ENCODE results near the gene CCDC127. TPM values are rescaled to one million over a fixed set of nuclear protein-coding genes. Genes with fewer than 3 reads are reported as not detected.
"Not testable (repeated sequence)": the region's sequence is repeated elsewhere in the genome, so short reads cannot be mapped to it uniquely, and the experiment has no call there.

CCDC127 gene
- total and polyA plus RNA-seq, 5 donors: 6.1 to 9.8 (median 8.1) TPM

- WGBS: 78% methylated on average over 37 of the region's 37 CpGs
- no peak for DNase-seq
Measured at GRCh38 chr5:170971-171800, 46.8 kb downstream of the CCDC127 start.

GRCh38 chr5:169728-170094 lies 48.2 kb downstream of the CCDC127 start:
- H3K4me3 ChIP-seq (ENCODE audit: low read length): no peak overlapping the region
- intact Hi-C loops (cut with DNase I): no loop called here

More at GRCh38 chr5:170971-171800, 46.8 kb downstream of the CCDC127 start:
- Histone ChIP-seq H3K4me1 (ENCODE audit: control insufficient read depth, insufficient read depth, low read length) (no peaks in the 10 kb centered on the region), H3K4me3 (ENCODE audit: low read length) (no peak overlapping the region), H3K27ac (ENCODE audit: low read length) (no peak overlapping the region), H3K27me3 (ENCODE audit: control insufficient read depth, insufficient read depth) (no peaks in the 10 kb centered on the region), H3K9me3 (ENCODE audit: control insufficient read depth, low read length) (no peaks in the 10 kb centered on the region)
- peak in 1 of 2 donors; percentile 16 for ATAC-seq
- intact Hi-C loops (cut with DNase I): no loop called here

GRCh38 chr5:169071-169727 lies 48.8 kb downstream of the CCDC127 start:
- H3K9me3 ChIP-seq (ENCODE audit: control insufficient read depth, low read length): no peaks in the 10 kb centered on the region
- WGBS: 36% methylated on average over 32 of the region's 32 CpGs
- no peak overlapping the region for H3K4me3 ChIP-seq (ENCODE audit: low read length)
- intact Hi-C loops (cut with DNase I): no loop called here
- no peaks in the 10 kb centered on the region for H3K27me3 ChIP-seq (ENCODE audit: control insufficient read depth, insufficient read depth)
- ATAC-seq: peak; percentile 93 to 96
- DNase-seq: peak; percentile 91 to 93 (median 93)
- no peaks in the 10 kb centered on the region for H3K4me1 ChIP-seq (ENCODE audit: control insufficient read depth, insufficient read depth, low read length)
- no peak overlapping the region for H3K27ac ChIP-seq (ENCODE audit: low read length)

More at GRCh38 chr5:169728-170094, 48.2 kb downstream of the CCDC127 start:
- ATAC-seq (no peak), DNase-seq (no peak)
- no peaks in the 10 kb centered on the region for H3K9me3 ChIP-seq (ENCODE audit: control insufficient read depth, low read length)
- WGBS: 40% methylated on average over 12 of the region's 12 CpGs
- no peaks in the 10 kb centered on the region for H3K27me3 ChIP-seq (ENCODE audit: control insufficient read depth, insufficient read depth)
- H3K4me1 ChIP-seq (ENCODE audit: control insufficient read depth, insufficient read depth, low read length): no peaks in the 10 kb centered on the region
- H3K27ac ChIP-seq (ENCODE audit: low read length): no peak overlapping the region

DNA sequence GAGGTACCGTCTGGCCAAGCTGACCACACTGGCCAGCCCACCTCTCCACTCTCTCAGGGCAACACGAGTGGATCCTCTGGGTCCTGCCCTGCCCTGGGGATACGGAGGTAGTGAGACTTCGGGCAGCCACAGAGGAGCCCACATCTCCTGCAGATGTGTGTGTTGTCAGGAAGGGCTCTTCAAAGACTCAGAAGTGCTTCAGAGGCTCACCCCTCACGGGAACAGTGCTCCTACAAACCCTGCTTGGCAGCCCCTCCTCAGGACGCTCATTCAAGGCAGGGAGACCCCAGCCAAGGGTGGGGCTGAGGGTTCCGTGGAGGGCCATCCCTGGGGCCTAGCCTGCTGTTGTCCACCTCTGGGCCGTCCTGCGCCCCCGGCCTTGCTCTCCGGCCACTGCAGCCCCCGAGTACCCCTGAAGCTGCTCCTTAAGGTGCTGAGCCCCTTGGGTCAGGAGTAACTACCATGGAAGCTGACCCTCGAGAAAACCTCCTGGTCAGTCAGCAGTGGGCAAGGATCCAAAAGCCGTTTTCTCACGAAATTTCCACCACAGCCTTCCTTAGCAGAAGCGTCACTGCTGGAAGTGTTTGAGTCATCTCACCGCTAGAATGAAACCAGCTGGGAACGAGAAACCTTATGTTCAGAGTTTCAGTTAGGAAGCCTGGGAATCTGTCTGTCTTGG lies 49.8 kb downstream of the CCDC127 start:
- no peaks in the 10 kb centered on the region for H3K27me3 ChIP-seq (ENCODE audit: control insufficient read depth, insufficient read depth)
- intact Hi-C loops (cut with DNase I): no loop called here
- no peak for ATAC-seq
- H3K9me3 ChIP-seq (ENCODE audit: control insufficient read depth, low read length): no peaks in the 10 kb centered on the region
- H3K4me1 ChIP-seq (ENCODE audit: control insufficient read depth, insufficient read depth, low read length): no peaks in the 10 kb centered on the region
- no peak for DNase-seq
- H3K27ac ChIP-seq (ENCODE audit: low read length): no peak overlapping the region
- 71% methylated on average over 18 of the region's 18 CpGs for WGBS
- H3K4me3 ChIP-seq (ENCODE audit: low read length): no peak overlapping the region

DNA sequence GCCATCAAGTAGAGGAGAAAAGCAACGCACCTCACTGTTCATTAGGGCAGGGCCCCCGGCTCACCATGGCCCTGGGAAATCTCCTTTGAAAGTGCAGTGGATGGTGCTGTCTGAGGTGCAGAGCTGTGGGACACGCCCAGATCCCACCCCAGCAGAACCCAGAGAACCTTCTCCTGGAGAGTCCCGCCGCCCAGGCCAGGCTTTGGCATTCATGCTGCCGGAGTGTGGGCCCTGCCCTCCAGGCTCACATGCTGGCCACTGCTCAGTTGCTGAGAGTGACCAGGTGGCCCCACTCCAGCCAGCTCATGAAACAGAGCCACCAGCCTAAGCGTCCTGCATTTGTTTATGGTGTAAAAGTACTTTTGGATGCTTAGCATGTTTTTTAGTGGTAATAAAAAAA lies 50.4 kb downstream of the CCDC127 start:
- Histone ChIP-seq H3K4me3 (ENCODE audit: low read length) (no peak overlapping the region), H3K4me1 (ENCODE audit: control insufficient read depth, insufficient read depth, low read length) (no peaks in the 10 kb centered on the region), H3K27ac (ENCODE audit: low read length) (no peak overlapping the region), H3K9me3 (ENCODE audit: control insufficient read depth, low read length) (no peaks in the 10 kb centered on the region), H3K27me3 (ENCODE audit: control insufficient read depth, insufficient read depth) (no peaks in the 10 kb centered on the region)
- intact Hi-C loops (cut with DNase I): no loop called here
- DNase-seq (no peak), ATAC-seq (no peak)
- 94% methylated on average over 7 of the region's 7 CpGs for WGBS

GRCh38 chr5:166441-167372 lies 51.2 kb downstream of the CCDC127 start:
- H3K4me3 ChIP-seq (ENCODE audit: low read length): no peak overlapping the region
- no peaks in the 10 kb centered on the region for H3K4me1 ChIP-seq (ENCODE audit: control insufficient read depth, insufficient read depth, low read length)
- no peak for DNase-seq
- no peak for ATAC-seq
- no peaks in the 10 kb centered on the region for H3K9me3 ChIP-seq (ENCODE audit: control insufficient read depth, low read length)
- no peaks in the 10 kb centered on the region for H3K27me3 ChIP-seq (ENCODE audit: control insufficient read depth, insufficient read depth)
- WGBS: 87% methylated on average over 24 of the region's 27 CpGs
- intact Hi-C loops (cut with DNase I): no loop called here
- H3K27ac ChIP-seq (ENCODE audit: low read length): no peak overlapping the region

GRCh38 chr5:164783-165182 lies 53.2 kb downstream of the CCDC127 start:
- H3K9me3 ChIP-seq (ENCODE audit: control insufficient read depth, low read length); H3K4me3 ChIP-seq (ENCODE audit: low read length); DNase-seq; intact Hi-C loops (cut with DNase I); H3K4me1 ChIP-seq (ENCODE audit: control insufficient read depth, insufficient read depth, low read length); ATAC-seq; H3K27ac ChIP-seq (ENCODE audit: low read length); H3K27me3 ChIP-seq (ENCODE audit: control insufficient read depth, insufficient read depth): not testable (repeated sequence)
- 75% methylated on average over 20 of the region's 25 CpGs for WGBS

- ATAC-seq (no peak), DNase-seq (no peak)
- intact Hi-C loops (cut with DNase I): no loop called here
- WGBS: 94% methylated on average over 14 of the region's 14 CpGs
- Histone ChIP-seq H3K9me3 (ENCODE audit: control insufficient read depth, low read length) (no peaks in the 10 kb centered on the region), H3K27me3 (ENCODE audit: control insufficient read depth, insufficient read depth) (no peaks in the 10 kb centered on the region), H3K4me1 (ENCODE audit: control insufficient read depth, insufficient read depth, low read length) (no peaks in the 10 kb centered on the region), H3K27ac (ENCODE audit: low read length) (no peak overlapping the region), H3K4me3 (ENCODE audit: low read length) (no peak overlapping the region)
Measured at GRCh38 chr5:164244-164643, 53.7 kb downstream of the CCDC127 start.

- H3K4me1 ChIP-seq (ENCODE audit: control insufficient read depth, insufficient read depth, low read length): no peaks in the 10 kb centered on the region
- H3K27me3 ChIP-seq (ENCODE audit: control insufficient read depth, insufficient read depth): no peaks in the 10 kb centered on the region
- 98% methylated on average over 13 of the region's 13 CpGs for WGBS
- no peak overlapping the region for H3K4me3 ChIP-seq (ENCODE audit: low read length)
- H3K27ac ChIP-seq (ENCODE audit: low read length): no peak overlapping the region
- no peaks in the 10 kb centered on the region for H3K9me3 ChIP-seq (ENCODE audit: control insufficient read depth, low read length)
- intact Hi-C loops (cut with DNase I): no loop called here
- DNase-seq (no peak), ATAC-seq (no peak)
Measured at GRCh38 chr5:163841-164240, 54.1 kb downstream of the CCDC127 start.

DNA sequence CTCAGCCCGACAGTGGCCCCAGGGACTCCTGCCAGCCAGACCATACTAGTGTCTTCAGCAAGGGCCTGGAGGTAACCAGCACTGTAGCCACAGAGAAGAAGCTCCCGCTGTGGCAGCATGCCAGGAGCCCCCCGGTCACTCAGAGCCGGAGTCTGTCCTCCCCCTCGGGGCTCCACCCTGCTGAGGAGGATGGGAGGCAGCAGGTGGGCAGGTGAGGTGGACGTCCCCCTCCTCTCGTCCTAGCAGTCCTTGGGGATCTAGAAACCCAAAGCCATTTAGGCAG lies 54.7 kb downstream of the CCDC127 start:
- DNase-seq (no peak), ATAC-seq (peak; percentile 14 to 30)
- H3K27me3 ChIP-seq (ENCODE audit: control insufficient read depth, insufficient read depth): no peaks in the 10 kb centered on the region
- H3K4me3 ChIP-seq (ENCODE audit: low read length): no peak overlapping the region
- H3K9me3 ChIP-seq (ENCODE audit: control insufficient read depth, low read length): no peaks in the 10 kb centered on the region
- no peaks in the 10 kb centered on the region for H3K4me1 ChIP-seq (ENCODE audit: control insufficient read depth, insufficient read depth, low read length)
- H3K27ac ChIP-seq (ENCODE audit: low read length): no peak overlapping the region
- WGBS: 90% methylated on average over 7 of the region's 7 CpGs
- intact Hi-C loops (cut with DNase I): no loop called here
